ENCODE measurements around the gene TEAD1.

Gene TEAD1

GRCh38 chr11:12817681-12818332 is 143.6 kb downstream of the TEAD1 start:
- DNase-seq = no peak

DNA sequence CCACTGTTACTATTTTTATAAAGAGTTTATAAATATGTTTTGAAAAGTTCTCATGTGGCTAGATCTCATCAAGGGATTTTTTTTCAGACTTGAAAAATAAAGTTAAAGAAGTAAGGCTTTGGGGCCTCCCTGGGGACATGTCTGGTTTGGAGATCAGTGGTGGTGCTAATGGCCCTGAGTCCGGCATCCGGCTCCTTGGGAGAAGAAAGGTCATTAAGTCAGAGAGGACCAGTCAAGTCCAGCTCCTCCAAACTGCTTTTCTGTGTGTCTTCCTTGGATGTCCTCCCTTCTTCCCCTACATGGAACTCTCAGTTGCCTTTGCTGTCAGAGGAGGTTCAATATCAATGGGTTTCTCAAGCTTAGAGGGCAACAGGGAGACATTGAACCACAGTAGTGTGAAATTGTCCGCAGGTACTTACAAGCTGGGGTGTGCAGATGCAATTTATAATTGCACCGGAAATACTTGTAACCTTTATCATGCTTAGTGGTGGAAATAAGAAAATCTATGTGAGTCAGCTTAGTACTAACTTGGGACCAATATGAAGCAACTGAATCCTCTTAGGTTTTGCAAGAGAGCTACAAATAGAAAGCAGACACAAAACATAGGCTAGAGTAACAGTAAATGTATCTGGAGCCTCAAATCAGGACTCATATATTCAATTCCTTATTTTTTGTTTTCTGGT is 144.3 kb downstream of the TEAD1 start:
- DNase-seq = no peak

DNA sequence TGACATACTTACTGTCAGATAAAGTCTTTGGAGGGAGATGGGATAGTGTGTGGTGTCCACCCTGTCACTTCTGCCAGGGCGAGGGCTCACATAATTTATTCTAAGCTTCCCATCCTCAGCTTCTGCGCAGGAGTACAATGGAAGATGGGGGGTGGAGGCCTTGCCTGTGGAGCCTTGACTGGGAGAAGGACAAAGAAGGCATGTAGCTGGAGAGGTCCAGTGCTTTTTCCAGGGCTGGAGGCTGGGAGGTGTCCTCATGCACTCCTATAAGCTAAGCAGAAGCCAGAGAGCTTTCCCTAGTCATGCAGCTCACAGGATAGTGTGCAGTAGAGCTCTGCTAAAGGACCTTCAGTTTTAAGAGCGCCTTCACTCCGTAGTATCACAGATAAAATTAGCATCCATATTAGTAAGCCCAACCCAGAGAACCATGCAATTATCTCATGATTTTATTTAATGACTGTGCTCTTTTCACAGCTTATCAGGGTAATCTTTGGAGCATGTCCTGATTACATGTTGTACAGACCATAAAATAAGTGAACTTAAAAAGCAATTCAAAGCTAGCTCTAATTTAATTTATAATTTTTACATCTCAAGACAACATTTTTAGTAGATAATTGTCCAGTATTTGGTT is 148.3 kb downstream of the TEAD1 start:
- DNase-seq = no peak

DNA sequence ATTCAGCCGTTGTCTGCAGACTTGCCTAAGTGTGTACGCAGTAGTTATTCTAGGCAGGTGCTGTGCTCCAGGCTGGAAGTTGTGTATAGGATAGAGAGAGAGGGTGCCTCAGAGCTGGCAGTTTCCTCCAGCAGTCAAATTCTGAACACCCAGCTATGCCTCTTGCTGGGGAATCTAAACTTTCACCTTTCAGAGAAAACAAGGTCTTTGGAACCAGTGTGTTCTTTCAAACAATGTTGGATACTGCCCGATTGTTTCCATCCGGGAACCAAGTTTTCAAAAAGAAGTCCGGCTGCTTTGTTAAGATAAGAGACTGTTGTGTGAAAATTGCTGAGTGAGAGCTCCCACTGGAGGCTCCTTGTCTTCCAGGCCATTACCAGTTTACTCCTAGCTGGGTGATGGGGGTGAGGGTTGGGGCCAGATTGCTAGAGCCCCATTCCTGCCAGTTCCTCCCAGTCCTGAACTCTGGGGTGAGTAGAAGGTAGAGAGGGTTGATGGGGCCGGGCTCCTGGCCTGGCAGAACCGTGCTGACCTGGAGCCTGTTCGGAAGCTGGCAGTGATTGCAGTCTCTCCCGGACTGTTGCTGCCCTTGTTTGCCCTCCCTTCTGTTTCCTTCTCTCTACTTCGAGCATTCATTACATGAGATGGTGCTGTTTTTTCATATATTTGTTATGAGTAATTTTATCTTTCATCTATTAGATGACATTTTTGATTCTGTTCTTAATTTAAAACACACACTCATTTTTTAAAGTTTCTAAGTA is 150.2 kb downstream of the TEAD1 start:
- DNase-seq = no peak

- DNase-seq = no peak
Measured at GRCh38 chr11:12826441-12826840, 152.2 kb downstream of the TEAD1 start.

DNA sequence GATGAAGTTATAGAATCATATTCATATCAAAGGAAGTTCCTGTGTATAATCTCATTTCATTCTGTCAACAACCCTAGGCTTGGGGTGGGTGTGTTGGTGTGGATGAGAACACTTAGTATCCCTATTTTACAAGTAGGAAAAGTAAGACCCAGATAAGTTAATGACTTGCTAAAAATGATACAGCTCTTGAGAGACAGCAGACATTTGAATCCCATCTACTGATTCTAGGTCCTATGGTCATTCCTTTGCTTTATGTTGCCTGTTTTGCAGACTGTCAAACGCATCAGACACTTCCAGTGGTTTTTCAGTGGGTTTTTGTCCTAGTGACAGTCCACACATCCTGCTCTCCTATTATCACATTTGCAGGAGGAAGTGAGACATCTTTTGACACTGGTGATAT is 153.1 kb downstream of the TEAD1 start:
- no peak for DNase-seq

- peak; percentile 65 for DNase-seq
Measured at GRCh38 chr11:12827929-12828812, 153.9 kb downstream of the TEAD1 start.

GRCh38 chr11:12829131-12829530 is 154.9 kb downstream of the TEAD1 start:
- no peak for DNase-seq

GRCh38 chr11:12829540-12830314 is 155.5 kb downstream of the TEAD1 start:
- no peak for DNase-seq

- DNase-seq = no peak
Measured at GRCh38 chr11:12831471-12832202, 157.4 kb downstream of the TEAD1 start.

DNA sequence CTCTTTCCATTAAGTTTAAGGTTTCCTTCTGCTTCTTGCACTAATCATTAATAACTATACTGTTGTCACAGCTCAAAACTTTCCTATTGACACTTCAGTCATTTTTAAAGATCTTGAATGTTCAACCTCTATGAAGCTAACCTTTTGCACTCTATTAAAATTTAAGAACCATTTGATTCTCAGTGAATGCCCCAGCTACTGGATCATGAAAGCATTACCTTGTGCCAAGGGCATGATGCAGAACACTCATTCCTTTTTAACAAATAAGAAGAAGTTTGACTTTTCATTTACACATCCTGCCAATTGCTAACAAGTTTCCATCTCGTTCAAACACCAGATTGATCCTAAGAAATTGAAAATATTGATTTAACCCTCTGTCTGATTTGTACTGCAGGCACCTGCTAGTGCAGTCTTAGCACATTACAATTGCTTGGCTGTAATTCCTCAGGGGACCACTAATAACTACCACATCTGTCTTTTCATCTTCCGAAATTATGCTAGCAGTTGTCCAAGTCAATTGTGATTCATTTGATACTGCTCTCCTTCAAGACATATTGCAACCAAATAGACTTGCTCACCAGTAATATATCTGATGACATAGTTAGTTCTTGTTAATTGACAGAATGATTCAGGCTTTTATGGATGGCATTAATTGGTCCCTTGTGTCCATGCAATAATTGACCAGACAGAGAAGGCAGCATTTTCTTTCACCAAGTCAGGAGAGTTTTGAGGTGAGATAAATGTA is 158.4 kb downstream of the TEAD1 start:
- no peak for DNase-seq

- DNase-seq = no peak
Measured at GRCh38 chr11:12834166-12834565, 159.9 kb downstream of the TEAD1 start.

DNA sequence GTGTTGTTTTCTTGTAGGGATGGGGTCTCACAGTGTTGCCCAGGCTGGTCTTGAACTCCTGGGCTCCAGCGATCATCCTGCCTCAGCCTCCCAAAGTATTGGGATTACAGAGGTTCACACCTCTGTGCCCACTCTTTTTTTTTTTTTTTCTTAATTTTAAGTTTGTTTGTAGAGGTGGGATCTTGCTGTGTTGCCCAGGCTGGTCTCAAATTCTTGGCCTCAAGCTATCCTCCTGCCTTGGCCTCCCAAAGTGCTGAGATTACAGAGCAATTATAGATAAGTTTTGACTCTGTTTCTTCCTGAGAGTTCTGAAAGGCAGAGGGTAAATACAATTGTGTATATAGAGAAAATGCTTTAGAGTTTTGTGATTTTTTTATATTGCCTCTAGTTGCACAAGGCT is 160.4 kb downstream of the TEAD1 start:
- no peak for DNase-seq

DNA sequence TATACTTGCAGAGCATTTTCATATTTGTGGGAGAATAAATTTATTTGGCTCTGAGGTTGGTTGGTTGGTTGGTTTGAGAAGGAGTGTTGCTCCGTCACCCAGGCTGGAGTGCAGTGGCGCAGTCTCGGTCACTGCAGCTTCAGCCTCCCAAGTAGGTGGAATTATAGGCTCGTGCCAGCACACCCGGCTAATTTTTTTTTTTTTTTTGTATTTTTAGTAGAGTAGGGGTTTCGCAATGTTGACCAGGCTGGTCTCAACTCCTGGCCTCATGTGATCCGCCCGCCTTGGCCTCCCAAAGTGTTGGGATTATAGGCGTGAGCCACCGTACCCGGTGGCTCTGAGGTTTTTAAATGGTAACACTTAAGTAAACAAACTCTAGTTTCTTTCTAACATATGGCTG is 161.1 kb downstream of the TEAD1 start:
- DNase-seq = no peak

GRCh38 chr11:12838463-12839123 is 164.4 kb downstream of the TEAD1 start:
- no peak for DNase-seq

DNA sequence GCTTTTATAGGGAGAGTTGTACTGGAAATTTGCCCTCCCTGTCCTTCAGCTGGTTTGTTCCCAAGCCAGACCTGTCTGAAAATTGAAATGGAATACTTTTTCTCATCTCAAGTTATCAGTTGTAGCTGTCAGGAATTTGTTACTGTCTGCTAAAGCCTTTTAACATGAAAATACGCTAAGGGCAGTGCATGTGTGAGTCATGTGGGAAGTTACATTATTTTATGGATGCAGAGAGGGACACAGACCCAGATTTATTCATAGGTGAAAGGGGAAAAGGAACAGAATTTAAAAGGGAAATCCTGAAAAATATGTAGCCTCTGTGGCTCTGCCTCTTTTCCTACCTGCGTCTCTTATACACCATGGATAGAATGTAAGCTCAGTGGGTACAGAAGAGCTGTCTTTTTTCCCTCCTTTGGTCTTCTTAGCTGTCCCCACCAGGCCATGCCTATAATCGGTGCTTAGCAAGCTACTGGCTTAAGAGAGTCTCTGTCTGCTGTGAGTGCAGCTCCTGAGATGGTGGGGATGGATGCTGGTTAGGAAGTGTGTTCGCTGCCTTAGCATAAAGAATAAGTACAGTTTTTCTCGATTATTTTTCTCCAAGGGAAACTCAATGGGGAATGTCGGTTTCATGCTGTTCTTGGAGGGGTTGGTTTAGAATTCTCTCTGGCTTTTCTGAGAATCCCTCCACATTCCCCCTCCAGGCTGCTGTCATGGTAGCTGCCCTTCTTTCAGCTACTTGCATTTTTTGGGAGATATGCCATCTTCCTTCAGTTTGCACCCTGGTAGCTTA is 166.8 kb downstream of the TEAD1 start:
- no peak for DNase-seq

- peak; percentile 56 for DNase-seq
Measured at GRCh38 chr11:12841946-12842630, 167.9 kb downstream of the TEAD1 start.
